ENCODE measurements around the gene PCNX4.
"Not testable (repeated sequence)": the region's sequence is repeated elsewhere in the genome, so short reads cannot be mapped to it uniquely, and the experiment has no call there.

The PCNX4 gene

GRCh38 chr14:60091550-60092525 lies at the start of gene PCNX4:
Gene PCNX4, plus strand, starts transcription at chr14:60091923. Its CDS starts 15,716 bp downstream, at chr14:60107639.
- peak; percentile 99 for DNase-seq

GRCh38 chr14:60047976-60048375 lies 43.7 kb upstream of the PCNX4 start:
- not testable (repeated sequence) for DNase-seq

DNA sequence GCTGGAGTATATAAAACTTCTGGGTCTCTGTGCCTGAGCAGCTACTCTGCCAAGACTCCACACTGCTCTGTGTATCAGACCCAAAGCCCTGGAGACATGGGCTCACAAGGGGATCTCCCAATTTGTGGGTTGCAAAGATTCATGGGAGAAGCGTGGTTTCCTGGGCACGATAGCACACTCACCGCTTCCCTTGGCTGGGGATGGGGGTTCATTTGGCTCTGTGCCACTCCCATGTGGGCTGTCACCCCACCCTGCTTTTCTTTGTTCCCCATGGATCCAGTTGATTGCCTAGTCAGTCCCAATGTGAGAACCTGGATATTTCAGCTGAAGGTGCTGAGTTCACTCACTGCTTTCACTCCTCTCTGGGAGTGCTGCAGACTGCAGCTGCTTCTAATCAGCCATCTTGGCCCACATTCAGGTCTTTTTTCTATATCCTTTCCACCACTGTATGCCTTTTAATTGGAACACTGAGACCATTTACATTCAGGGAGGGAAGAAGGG lies 40.0 kb upstream of the PCNX4 start:
- DNase-seq = no peak

DNA sequence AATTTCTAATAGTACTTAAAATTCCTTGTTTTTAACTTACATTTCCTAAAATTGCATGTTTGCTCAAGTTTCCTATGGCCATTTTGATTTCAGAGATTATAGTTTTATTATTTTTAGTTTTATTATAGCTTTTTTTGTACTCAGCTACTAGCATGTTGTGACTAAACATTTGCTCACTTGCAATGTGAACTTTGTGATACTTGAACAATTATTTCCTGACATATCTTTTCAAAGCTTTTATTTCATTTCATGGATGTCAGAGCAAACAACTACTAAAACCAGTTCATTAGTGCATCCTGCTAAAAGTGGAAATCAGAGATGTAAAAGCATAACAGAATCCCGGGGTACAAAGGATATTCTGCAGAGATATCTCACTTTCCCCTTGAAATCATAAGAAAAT lies 33.6 kb upstream of the PCNX4 start:
- no peak for DNase-seq

GRCh38 chr14:60061371-60061770 lies 30.4 kb upstream of the PCNX4 start:
- DNase-seq = no peak

- DNase-seq = peak; percentile 16
Measured at GRCh38 chr14:60064491-60065072, 27.1 kb upstream of the PCNX4 start.

DNA sequence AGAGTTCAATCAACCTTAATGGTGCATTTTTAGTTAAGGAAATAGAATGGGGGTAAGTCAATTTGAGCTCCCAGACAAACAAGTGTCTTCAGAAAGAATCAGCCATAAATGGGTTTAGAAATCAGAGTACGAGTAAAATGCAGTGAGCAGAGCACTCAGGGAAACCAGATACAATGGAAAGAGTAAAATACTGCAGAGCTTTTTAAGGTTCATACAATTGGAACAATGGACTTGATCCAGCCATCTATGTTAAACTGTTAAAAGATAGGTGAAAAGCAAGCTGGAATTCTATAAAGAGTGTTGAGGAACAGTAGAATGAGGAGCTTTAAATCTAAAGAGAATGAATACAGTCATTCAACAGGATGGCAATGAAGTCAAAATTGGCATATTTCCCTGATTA lies 23.8 kb upstream of the PCNX4 start:
- no peak for DNase-seq

- no peak for DNase-seq
Measured at GRCh38 chr14:60079723-60080122, 12.0 kb upstream of the PCNX4 start.

GRCh38 chr14:60085085-60085484 lies 6.6 kb upstream of the PCNX4 start:
- DNase-seq = no peak

- DNase-seq = no peak
Measured at GRCh38 chr14:60085693-60086092, 6.0 kb upstream of the PCNX4 start.

- no peak for DNase-seq
Measured at GRCh38 chr14:60087668-60088067, 4.1 kb upstream of the PCNX4 start.

GRCh38 chr14:60089221-60089620 lies 2.5 kb upstream of the PCNX4 start:
- DNase-seq = no peak

GRCh38 chr14:60090864-60091519 lies 731 bp upstream of the PCNX4 start:
- DNase-seq = peak; percentile 66

DNA sequence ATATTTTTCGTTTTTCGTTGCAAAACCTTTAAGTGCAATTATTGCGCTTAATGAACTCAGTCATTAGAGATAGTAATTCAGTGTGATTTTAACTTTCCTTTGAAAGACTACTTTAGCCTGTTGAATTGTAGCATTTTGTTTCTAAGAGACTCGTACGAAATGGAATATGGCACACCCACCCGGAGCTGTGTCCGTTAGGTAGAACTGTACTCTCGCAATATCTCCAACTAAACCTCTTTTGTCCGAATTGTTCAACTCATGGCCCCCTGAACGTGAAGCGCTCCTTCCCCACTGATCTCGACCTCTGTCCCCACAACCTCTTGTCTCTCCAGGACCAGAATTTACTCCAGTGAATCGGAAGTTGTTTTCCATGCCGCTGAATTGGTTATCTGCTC lies 800 bp downstream of the PCNX4 start:
- peak; percentile 13 for DNase-seq

DNA sequence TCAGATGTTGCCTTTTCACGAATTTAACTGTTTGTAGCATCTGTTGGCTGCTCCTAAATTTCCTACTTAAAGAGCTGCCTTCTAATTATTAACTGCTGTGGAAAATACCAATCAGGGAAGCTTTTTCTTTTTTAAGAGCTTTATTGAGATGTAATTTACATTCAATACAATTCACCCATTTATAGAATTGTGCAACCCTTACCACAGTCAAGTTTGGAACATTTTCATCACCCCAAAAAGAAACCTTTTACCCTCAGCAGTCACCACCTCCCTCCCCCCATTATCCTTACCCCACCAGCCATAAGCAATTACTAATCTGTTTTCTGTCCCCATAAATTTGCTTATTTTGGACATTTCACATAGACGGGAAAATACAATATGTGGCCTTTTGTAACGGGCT lies 1.4 kb downstream of the PCNX4 start:
- DNase-seq = no peak

DNA sequence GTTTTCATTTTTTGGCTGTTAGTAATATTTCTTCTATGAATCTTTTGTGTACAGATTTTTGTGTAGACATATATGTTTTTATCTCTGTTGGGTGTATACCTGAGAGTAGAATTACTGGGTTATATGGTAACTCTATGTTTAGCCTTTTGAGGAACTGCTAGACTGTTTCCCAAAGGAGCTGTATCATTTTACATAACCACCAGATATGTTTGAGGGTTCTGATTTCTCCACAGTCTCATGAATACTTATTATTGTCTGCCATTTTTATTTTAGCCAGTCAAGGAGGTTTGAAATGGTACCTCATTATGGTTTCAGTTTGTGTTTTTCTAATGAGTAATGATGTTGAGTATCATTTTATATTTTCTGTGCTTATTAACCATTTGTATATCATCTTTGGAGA lies 1.9 kb downstream of the PCNX4 start:
- no peak for DNase-seq

DNA sequence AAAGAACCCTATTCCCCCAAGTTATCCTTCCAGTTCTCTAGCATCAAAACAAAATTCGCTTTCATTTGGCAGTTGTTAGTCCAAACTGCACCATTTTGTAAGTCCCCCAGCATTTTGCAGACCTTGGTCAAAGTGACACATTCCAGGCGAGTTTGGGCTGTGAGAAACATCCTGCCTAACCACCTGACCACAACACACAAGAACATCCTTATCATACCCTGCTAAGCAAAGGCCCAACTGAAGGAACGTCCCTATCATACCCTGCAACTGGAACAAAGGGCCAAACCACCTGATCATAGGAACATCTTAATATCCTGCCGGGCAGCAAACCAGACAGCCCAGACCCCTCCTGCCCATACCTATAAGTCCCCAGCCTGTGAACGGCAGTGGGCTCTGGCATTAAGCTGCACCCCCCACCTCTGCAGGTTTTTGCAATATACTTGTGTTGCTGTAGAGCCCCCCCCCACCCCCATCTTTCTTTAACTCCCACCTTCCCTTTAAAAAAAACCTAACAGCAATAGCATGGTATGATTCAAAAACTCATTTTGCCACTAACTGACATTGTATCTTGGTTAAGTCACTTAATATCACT lies 2.7 kb downstream of the PCNX4 start:
- DNase-seq = no peak

DNA sequence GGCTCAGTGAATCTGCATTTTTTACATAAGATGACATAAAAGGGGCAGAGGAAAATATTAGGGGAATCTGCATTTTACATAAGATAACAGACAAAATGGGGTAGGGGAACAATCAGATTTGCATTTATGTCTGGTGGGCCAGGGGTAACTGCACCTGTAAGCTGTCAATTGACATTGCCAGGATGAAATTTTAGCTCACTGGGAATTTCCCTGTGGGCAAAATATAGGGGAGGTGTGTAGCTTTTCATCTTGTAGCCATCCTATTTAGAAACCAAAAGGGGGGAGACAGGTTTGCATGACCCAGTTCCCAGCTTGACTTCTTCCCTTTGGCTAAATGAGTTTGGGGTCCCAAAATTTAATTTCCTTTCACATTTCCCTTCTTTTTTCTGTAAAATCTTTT lies 3.5 kb downstream of the PCNX4 start:
- no peak for DNase-seq

DNA sequence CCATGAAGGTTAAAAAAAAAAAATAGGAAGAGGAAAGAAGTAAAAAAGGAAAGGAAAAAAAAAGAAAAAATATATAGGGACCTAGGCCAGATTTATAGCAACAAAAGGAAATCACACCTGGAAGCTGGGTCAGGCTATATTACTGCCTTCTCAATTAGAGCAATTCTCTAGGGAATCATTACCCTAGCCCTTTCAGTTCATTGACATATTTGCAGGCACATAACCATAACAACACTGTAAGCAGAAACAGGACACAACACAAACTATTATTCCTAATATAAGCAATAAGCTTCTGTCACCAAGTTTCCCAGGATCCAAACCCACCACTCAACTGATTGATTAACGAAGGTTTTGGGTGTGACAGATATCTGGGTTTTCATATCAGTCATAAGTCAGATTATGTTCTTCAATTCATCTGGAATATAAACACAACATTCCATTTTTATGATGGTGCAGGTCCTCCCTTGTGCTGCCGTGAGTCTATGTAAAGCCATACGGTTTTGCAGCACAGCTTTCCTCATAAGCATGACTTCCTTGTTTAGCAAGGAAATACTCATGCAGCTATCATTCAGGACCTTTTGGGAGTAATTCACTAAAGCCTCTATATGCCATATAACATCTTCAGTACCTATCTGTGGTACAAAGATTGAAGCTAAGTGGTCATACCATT lies 4.2 kb downstream of the PCNX4 start:
- DNase-seq = no peak

- no peak for DNase-seq
Measured at GRCh38 chr14:60097974-60098373, 6.3 kb downstream of the PCNX4 start.

DNA sequence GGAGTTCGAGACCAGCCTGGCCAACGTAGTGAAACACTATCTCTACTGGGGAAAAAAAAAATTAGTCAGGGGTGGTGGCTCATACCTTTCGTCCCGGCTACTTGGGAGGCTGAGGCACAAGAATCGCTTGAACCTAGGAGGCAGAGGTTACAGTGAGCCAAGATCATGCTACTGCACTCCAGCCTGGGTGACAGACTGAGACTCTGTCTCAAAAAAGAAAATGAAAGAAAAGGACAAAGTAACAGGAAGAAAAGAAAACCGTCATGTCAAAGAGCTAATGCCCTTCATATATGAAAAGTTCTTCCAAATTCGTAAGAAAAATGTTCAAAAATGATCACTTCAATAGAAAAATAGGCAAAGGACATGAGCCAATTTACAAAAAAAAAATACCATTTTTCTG lies 8.1 kb downstream of the PCNX4 start:
- not testable (repeated sequence) for DNase-seq

DNA sequence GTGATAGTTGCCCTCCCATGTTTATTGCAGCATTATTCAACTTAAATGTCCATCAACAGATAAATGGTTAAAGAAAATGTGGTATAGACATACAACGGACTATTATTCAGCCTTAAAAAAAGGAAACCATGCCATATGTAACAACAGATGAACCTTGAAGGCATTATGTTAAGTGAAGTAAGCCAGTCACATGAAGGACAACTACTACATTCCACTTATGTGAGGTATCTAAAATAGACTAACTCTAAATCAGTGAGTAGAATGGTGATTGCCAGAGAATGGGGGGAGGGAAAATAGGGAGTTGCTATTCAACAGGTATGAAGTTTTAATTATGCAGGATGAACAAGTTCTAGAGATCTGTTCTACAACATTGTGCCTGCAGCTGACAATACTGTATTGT lies 10.1 kb downstream of the PCNX4 start:
- no peak for DNase-seq

GRCh38 chr14:60102389-60102788 lies 10.7 kb downstream of the PCNX4 start:
- no peak for DNase-seq

All from NCI-H446 treated with DMSO at 0.1 percent for 48 hours (cell line).